ENCODE data around the gene DRGX.

Gene DRGX

DNA sequence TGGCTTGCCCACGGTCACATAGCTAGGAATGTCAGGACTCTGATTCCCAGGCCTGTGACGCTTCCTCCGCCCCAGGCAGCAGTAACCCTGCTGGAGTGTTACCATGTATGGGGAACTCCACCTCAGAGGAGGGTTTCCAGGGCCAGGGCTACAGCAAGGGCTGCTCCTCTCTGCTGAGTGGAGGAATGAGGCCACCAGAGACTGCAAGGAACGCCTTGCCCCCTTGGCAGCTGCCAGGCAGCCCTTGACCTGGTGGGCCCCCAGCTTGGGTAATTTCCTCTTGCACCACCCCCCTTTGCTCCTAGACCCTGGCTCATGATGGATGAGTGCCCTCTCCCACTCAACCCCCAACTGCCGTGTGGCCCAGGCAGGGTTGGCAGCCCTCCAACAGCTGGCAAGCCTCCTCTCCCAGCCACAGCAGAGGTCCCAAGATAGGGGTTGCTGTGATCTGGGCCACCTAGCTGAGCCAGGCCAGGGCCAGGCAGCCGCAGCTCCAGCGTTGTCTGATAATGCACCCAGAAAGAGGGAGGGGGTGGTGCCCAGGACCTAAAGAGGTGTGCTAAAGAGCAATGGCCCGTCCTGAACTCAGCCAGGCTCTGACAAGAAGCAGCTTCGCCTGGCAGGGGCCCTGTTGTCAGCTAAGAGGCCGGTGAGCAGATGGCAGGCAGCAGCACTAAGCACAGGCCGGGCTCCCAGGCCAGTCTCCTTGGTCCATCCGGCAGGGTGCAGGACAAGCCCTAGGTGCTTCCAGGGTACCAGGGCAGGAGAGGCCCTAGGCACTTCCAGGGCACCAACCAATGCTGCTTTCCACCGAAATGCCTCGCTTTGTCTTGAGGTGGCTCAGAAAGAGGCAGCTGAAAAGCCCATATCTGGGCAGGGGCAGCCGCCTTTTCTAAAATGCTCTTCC, 35.4 kb downstream of the DRGX start:
- DNase-seq = no peak

DNA sequence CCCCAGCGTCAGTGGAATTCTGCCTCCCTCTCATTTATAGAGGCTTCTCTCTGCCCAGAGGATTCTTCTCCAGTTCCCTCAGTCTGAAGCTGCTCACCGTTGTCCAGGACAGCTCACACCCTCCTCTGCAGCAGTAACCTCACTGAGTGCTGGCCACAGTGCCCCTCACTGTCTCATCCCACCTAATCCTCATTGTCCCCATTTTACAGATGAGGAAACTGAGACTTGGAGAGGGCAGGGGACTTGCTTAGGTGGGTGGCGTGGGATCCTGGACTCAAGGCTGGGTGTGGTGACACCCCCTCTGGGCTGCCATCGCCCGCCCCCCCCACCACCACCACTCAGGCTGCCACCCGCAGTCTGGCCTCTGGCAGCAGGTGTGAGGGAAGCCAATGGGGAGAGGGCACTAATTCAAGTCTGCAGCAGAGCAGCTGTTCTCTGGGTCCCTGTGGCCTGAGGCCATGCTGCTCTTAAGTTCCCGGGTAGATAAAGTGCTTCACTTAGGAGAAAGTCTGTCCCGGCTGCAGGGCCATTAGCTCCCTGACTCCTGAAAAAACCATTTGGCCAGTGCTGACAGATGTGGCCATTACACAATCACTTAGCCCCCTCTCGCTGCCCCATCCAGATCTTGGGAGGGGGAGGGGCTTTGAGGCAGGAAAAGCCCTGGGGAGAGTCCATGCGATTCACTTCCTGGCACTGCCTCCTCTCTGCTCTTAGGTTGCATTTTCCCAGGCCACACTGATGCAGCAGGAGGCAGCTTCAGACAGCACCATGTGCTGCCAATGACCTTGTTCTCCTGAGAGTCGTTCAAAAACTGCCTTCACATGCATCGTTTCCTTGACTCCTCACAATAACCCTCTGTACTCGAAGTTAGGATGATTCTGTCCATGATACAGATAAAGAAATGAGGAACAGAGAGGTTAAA, 36.3 kb downstream of the DRGX start:
- no peak for DNase-seq

DNA sequence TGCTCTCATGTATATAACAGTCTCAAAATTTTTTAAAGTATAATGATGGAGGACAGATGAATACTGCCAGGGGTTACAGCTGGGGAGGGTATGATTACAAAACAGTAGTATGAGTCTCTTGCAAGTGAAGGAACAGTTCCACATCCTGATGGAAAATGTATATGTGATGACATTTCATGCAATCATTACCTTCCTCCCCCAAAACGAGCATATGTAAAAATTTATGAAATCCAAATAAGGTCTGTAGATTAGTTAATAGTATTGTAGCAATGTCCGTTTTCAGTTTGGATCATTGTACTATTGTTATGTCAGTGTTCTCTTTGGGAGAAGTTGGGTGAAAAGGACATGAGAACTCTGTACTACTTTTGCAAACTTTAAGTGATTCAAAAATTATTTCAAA, 38.0 kb downstream of the DRGX start:
- no peak for DNase-seq

DNA sequence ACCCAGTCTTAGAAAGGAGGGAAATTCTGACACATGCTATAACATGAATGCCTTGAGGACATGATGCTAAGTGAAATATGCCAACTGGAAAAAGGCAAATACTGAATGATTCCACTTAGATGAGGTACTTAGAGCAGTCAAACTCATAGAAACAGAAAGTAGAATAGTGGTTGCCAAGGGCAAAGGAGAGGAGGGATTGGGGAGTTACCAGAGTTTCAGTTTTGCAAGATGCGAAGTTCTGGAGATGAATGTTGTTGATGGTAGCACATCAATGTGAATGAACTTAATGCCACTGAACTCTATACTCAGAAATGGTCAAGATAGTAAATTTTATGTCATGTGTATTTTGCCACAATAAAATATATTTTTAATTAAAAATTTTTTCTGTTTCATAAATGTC, 38.9 kb downstream of the DRGX start:
- DNase-seq = no peak

DNA sequence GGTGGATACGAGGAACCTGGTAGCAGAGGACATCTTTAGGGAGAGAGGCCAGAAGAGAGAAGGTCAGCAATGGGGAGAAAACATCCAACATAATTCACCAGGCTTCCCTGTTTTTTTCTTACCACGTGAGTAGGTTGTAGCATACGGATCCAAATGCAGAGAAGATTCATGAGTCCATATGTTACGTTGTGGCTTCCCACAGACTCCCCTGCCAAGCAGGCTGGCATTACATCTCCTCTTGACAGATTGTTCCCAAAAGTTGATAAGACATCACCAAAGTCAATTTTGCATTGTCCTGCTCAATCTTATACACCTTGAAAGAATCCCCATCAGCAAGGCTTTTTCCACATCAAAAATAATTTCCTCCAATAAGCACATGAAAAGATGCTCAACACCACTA, 39.7 kb downstream of the DRGX start:
- DNase-seq = no peak

DNA sequence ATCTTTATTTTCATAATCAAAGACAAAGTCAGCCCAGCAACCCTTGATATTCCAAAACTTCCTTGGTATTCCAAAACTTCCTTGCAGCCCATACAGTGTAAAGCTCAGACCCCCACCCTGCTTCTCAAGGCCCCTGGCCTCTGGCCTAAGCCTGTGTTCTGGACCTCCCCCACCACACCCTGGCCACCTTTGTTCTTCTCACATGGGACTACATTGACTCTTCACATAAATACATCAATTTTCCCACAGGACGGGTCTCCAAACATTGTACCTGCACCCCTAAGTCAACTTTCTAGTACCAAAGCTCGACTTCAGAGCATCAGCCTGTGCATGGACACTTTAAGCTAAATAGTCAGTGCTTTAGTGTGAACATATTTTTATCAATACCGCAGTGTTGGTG, 40.7 kb downstream of the DRGX start:
- no peak for DNase-seq

DNA sequence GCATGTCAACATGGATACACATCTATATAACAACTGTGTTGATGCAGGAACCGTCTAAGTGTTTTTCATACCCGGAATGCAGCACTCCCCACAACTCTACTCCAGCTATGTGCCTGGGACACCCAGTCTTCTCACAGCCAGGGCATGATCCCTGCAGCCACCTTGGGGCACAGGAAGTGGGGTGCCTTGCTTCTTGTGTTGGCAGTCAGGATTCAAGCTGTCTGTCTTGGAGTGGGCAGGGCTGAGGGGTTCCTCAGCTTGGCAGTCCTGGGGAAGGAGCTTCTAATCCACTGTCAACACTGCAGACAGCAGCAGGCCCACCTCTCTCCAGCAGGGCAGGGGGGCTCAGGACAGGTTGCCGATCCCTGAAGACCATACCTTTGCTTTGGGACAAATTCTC, 41.3 kb downstream of the DRGX start:
- DNase-seq = no peak

DNA sequence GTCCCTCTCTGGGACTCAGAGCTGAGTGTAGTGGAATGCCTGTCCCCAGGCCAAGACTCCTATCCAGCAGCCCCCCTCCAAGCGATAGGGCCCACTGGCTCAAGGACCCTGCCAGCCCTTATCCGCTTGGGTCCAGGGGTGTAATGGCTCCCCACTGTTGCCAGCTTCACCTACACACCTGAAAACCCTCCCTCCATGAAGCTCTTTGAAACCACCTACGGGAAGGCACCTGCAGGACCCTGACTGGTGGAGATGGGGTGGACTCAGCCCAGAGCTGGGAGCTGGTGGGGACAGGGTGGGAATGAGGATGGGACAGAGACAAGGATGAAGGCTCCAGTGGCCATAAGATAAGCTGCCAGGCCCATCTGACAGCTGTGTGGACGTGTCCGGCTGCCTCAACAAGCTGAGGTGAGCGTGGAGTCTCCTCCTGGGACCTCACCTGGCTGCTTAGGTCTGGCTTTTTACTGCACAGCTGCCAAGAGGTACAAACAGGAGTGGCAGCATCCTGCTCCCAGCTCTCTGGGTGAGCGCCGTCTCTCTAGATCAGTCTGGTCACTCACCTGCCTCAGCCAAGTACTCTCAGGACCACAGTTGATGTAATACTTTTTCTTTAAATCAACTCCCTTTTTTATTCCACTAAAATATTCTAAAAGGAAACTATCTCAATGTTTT, 41.9 kb downstream of the DRGX start:
- no peak for DNase-seq

DNA sequence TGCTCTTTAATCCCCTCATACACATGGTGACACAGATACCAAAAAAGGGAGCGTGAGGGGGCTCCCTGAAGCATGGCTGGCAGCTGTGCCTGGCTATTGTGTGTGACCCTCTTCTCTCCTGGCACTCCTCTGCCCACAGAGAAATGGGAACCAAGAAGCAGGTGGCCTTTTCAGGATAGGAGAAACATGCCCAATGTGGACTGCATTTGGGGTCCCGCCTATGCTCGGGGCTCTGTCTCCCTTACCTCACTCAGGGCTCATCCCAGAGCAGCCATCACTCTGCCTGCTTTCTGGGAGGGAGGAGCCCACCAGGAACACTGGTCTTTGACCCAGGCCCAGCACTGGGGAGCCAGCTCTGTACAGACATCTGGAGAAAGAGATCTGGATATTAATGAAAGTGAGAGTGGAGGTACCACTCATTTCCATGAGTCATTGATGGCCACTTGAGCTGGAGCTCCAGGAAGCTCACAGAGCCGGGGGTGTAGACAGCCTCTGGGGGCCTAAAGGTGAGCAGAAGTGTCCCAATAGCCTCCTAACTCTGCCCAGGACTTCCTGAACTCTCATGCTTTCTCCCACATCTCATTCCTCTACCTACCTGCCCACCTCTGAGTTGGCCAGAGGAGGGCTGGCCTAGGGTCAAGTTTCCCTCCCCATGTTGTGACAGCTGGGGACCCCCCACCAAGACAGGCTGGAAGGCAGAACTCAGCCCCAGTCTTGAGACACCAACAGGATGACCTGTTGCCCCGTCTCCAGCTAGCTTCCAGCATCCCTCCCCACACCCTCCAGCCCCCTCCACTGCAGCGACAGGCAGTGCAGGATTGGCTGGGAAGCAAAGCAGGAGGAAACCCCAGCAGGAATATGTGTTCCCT, 42.6 kb downstream of the DRGX start:
- DNase-seq = no peak

DNA sequence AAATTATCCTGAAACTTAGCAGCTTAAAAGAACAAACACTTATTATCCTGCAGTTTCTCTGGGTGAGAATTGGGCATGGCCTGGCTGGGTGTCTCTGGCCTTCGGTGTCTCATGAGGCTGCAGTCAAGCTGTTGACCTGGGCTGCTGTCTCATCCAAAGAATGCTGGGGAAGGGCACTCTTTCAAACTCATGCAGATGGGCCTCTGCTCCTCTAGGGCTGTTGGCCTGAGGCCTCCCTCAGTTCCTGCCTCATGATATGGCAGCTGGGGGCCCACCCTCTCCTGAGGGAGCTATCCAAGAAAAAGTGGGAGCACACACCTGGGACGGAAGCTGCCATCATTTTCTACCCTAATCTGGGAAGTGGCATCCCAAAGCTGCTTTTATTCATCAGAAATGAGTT, 43.6 kb downstream of the DRGX start:
- no peak for DNase-seq

DNA sequence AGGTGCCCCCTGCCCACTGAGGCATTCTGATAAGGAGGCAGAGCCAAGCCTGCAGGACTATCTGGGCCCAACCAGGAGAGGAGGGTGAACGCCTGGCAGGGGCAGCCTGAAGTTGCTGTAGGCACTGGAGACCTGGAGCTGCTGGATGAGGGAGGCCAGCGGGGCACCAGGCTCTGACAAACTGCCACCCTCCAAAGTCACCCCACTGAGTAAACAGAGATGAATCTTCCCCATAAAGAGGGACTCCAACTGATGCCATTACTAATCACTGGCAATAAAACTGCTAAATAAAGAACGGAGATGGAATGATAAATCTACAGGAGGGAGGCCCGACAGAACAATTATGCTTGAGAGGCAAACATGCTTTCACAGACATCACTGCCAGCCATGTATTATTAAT, 44.2 kb downstream of the DRGX start:
- no peak for DNase-seq

DNA sequence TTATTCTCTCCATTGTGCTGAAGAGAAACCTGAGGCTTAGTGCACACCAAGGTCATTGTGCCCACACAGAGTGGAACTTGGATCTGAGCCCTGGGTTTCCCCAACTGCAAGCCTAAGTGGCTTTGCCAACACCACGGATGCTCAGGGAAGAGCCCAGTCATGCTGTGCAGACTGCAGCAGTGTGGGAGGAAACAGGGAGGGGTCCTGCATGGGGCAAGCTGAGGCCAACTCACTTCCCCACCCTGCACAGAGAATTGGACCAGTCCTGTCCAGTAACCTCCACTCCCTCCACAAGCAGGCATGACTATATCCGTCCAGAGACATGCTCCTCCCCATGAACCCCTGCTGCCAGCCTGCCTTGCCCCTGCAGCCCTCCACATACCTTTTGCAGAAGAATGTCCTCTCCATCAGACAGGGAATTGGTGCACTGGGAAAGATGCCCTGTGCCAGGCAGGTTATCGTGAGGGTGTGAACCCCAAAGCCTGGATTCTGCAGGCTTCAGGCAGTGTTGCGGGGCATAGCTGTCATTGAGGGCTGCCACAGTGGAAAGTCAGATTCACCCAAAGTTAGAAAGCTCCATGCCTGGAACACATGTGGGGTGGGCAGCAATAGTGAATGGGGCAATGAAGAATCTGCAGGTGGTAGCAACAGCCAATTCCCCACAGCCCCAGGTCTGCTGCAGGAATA, 44.9 kb downstream of the DRGX start:
- DNase-seq = no peak

DNA sequence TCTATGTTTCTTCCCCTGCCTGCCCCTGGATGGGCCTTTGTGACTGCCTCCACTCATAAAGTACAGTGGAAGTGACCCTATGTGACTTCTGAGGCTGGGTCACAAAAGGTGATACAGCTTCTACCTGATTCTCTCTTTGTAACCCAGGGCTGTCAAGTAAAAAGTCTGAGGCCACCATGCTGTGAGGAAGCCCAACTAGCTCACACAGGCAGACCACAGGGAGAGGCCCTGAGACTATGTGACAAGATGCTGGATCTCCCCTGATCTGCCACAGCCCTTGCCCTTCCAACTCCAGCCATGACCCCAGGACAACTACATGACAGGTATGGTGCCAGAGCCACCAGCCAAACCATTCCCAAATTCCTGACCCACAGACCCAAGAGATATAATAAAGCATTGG, 45.8 kb downstream of the DRGX start:
- DNase-seq = no peak

DNA sequence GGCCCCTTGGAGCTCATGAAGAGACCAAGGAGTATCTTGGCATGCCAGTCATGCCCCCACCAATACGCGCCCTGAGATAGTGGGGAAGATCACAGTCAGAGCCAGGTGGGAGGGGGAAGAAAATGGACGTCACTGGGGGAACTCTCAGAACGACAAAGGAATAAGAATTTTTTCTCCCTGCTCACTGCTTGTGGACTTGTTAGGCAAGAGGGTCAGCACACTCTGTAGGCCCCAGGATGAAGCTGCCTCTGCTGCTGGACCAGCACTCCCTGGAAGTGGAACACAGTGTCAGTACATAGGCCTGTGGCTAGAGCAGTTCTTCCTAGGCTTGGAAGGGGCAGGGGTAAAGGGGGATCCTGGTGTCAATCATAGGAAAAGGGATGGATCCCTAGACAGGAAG, 46.5 kb downstream of the DRGX start:
- no peak for DNase-seq

DNA sequence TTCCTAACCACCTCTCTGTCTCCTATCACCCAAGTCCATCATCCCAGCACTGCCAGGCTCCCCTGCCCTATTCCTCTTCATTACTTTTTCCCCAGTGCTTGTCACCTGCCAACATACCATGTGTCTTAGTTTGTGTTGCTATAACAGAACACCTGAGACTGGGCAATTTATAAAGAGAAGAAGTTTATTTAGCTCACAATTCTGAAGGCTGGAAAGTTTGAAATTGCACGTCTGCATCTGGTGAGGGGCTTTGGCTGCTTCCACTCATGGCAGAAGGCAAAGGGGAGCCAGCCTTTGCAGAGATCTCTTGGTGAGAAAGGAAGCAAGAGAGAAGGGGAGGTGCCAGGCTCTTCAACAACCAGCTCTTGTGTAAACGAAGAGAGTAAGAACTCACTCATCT, 47.3 kb downstream of the DRGX start:
- DNase-seq = no peak

DNA sequence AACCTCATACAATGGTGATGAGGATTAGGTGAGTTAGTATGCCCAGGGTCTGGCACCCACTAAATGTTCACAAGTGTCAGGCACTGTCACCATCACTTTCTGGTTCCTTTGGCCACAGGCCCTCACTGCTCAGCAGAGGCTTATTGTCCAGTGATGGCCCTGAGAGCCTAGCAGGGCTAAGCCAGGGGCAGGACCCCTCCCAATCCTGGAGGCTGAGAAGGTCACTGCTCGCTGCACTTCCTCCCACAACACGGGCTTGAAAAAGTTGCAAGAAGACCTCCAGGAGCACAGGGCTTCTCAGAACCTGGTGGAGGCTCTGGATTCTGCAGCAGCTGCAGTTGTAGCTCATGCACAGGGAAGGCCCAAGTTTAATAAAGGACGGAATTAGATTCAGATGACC, 48.1 kb downstream of the DRGX start:
- DNase-seq = no peak

DNA sequence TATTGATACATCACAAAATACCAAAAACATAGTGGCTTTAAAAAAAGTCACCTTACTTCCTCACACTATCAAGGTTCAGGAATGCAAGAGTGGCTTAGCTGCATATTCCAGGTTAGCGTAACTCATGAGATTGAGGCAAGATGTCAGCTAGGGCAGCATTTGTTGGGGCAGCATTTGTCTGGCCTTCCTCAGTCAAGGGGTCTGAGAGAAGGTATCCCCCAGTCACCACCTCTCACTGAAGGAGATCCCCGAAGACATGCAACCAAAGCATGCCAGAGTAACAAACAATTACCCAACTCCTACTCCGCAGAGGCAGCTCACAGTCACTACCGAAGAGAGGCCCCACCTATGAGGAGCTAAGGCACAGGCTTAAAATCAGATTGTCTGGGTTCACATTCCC, 48.5 kb downstream of the DRGX start:
- no peak for DNase-seq

DNA sequence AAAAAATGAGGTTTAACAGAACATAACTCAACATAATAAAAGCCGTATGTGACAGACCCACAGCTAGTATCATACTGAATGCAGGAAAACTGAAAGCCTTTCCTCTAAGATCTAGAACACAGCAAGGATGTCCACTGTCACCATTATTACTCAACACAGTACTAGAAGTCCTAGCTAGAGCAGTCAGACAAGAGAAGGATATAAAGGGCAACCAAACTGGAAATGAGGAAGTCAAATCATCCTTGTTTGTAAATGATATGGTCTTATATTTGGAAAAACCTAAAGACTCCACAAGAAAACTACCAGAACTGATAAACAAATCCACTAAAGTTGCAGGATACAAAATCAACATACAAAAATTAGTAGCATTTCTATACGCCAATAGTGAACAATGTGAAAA, 51.0 kb downstream of the DRGX start:
- no peak for DNase-seq

DNA sequence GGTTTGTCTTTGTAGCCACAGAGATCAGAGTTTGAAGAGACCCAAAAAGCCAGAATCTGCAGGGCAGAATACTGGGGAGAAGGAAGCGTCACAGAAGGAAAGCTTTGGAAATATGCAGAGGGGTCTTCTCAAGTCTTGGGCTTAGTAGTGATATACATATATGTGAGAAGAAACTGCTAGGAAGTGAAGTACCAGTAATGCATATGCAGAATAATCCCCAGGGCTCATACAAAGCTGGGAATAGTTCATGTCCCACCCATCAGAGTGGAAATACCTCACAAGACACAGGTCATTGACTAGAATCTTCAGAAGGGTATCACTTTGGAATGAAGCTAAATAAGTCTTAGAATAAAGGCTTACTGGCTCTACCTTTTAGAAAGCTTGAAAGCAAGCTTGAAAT, 57.3 kb downstream of the DRGX start:
- DNase-seq = no peak

DNA sequence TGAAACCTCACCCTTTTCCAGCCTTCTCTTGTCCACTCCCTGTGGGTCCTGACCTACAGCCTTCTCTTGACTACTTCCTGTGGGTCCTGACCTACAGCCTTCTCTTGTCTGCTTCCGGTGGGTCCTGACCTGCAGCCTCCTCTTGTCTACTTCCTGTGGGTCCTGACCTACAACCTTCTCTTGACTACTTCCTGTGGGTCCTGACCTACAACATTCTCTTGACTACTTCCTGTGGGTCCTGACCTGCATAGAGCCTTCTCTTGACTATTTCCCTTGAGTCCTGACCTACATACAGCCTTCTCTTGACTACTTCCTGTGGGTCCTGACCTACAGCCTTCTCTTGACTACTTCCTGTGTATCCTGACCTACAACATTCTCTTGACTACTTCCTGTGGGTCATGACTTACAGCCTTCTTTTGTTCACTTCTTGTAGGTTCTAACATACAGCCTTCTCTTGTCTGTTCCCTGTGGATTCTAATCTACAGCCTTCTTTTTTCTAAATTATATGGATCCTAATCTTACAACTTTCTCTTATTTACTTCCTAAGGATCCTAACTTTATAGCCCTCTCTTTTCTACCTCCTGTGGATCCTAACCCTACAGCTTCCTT, 60.4 kb downstream of the DRGX start:
- DNase-seq = no peak

DNA sequence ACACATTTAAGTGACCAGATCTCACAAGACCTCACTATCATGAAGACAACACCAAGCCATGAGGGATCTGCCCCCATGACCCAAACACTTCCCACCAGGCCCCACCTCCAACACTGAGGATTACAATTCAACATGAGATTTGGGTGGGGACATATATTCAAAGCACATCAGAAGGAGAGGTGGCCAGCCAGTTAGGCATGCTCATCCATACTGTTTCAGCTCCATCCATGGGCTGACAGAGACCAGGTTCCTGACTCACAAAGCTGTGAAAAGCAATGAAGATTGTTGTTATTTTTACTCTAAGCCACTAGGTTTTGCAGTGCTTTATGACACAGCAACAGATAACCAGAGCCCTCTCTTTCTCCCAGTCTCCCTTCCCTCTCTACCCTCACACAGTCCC, 60.9 kb downstream of the DRGX start:
- DNase-seq = no peak

Measured in SW 1271 (cell line).